Measurements from ENCODE around the gene PSG5.
"Not testable (repeated sequence)": the region's sequence is repeated elsewhere in the genome, so short reads cannot be mapped to it uniquely, and the experiment has no call there.

DNA sequence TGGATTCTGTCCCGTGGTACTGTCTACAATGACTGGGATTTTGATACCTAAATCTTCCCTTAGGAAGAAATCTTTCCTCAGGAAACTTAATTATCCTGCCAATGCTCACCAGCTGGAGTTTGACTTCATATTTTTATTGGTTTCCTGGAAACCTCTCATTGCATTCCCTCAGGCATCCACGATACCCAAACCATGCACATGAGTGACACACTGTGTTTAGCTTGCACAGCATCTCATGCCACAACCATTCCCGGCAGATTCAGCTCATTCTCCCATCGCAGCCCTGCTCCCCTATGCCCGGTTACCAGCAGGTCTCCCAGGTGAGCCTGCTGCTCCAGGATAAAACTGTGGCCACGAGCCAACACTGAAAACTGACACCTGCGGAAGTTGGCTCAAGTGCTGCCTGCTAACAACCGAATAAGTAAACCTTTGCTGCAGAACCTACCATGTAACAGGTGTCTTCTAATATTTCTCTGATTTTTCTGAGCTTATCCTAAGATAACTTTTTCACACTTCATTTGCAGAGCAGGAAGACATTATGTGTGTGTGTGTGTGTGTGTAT is 55.0 kb downstream of the PSG5 start:
- TF ChIP-seq, protein P1, sequence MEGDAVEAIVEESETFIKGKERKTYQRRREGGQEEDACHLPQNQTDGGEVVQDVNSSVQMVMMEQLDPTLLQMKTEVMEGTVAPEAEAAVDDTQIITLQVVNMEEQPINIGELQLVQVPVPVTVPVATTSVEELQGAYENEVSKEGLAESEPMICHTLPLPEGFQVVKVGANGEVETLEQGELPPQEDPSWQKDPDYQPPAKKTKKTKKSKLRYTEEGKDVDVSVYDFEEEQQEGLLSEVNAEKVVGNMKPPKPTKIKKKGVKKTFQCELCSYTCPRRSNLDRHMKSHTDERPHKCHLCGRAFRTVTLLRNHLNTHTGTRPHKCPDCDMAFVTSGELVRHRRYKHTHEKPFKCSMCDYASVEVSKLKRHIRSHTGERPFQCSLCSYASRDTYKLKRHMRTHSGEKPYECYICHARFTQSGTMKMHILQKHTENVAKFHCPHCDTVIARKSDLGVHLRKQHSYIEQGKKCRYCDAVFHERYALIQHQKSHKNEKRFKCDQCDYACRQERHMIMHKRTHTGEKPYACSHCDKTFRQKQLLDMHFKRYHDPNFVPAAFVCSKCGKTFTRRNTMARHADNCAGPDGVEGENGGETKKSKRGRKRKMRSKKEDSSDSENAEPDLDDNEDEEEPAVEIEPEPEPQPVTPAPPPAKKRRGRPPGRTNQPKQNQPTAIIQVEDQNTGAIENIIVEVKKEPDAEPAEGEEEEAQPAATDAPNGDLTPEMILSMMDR (IDR thresholded peaks at IDR 0.05; ENCODE audit: poor library complexity, severe bottlenecking) = not testable (repeated sequence)
- not testable (repeated sequence) for TF ChIP-seq POLR2AphosphoS5 (IDR thresholded peaks at IDR 0.05); TAF1 (IDR thresholded peaks at IDR 0.05; ENCODE audit: low read depth); SMC3 (conservative IDR thresholded peaks at IDR 0.05; ENCODE audit: poor library complexity)
